GM19239 (cell line): ENCODE measurements around the gene ZBTB32.

ENCODE experiments used
- DNase-seq: peaks from one replicate; pipeline ENCODE4 v3.0.0; 2011; ENCODE audit warnings: low spot score; ENCODE audit not compliant: insufficient read length
- FAIRE-seq: peaks from 2 replicates; lab custom pipeline; 2011; peaks lifted over from hg19 to GRCh38; lab: Jason Lieb, UNC

ZBTB32 gene

DNA sequence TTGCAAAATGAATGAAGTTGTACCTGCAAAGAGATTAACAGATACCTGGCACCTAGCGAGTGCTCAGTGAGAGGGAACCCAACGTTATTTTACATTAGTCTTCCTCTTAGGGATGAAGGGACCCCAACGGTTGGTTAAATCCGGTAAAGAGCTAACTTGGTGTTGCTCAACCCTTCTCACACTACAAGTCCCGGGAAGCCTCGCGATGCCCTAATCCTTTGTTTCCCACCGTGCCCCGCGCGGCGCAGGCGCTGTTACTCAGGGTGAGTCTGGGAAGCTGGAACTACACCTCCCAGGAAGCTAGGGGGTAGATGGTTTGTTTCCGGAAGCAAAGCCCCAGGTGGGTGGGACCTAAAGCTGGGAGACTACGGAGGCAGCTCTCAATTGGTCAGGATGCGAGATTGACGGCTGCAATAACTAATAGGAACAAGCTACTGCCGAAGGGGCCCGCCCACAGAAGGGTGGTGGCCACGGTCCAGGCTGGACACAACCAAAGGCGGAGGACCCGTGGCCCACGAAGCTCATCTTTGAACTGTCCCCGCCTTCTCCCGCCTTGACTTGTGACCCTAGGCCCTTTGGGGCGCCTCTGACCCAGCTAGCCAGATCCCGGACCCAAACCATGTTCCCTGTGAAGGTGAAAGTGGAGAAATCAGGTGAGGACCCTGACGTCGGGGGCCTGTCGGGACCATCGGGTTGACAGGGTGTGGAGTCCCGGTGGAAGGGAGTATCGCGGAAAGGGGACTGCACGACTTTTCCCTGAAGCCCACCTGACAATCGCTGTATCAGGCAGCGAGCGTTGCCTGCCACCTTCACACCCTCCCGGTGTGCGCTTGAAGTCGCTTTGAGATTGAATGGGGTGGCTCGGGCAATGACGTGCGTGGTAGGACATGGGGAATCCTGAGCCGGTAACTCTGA is 44.0 kb downstream of the ZBTB32 start, which contains the start of gene LIN37:
LIN37 (plus strand) TSS at position 471 of the 915 bp plus-strand sequence; CDS start at position 620, 149 bp downstream.
- FAIRE-seq = peak; percentile 99
- peak; percentile 87 for DNase-seq

DNA sequence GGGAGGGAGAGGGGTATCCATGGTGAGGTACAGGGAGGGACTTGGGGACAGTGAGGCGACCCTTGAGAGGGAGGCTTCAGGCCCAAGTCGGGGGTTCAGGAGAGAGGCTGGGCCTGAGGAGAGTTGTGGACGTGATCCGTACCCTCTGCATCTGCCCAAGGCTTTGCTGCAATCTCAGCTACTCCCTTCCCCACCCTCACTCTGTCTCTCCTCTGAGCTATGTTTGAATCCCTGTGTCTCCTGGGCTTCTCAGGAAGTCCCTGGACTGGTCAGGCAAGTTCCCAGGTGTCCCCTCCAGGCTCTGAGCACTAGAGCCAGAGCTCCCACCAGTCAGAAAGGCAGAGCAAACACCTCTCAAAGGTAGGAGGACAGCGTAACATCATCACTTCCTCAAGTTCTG is 45.8 kb downstream of the ZBTB32 start:
- FAIRE-seq (no peak), DNase-seq (no peak)

DNA sequence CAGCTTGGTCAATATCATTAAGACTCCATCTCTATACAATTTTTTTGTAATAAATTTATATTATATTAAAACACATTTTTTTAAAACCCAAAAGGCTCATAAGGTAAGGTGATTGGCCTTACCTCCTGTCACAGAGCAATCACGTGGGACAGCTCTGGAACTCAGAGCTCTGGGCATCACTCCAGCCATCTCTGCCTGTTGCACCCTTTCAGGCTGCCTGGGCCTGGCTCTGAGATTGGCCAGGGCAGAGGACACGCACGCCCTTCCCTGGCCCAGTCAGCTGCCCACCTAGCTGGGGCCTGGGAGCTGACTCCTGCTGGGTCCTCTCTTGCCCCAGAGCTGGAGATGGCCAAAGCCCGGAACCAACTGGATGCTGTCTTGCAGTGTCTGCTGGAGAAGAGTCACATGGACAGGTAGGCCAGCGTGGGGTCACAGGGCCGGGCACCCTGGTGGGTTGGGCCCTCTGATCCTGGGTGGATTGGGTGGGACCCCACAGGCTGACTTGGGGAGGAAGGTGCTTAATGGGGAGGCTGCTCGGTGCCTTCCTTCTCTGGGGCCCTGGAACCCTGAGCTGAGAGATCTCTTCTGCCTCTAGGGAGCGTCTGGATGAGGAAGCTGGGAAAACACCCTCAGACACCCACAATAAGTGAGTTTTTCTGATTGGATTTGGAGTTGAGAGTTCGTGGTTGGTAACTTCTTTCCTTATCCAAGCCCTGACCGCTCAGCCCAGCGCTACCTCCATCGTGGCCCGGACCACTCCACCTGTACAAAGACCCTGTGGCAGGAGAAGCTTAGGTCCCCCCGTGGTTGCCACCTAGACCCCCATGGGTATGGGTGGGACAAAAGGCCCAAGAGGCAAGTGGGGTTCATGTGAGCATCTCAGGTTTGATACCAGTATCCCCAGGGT is 47.7 kb downstream of the ZBTB32 start:
- FAIRE-seq (no peak), DNase-seq (no peak)

DNA sequence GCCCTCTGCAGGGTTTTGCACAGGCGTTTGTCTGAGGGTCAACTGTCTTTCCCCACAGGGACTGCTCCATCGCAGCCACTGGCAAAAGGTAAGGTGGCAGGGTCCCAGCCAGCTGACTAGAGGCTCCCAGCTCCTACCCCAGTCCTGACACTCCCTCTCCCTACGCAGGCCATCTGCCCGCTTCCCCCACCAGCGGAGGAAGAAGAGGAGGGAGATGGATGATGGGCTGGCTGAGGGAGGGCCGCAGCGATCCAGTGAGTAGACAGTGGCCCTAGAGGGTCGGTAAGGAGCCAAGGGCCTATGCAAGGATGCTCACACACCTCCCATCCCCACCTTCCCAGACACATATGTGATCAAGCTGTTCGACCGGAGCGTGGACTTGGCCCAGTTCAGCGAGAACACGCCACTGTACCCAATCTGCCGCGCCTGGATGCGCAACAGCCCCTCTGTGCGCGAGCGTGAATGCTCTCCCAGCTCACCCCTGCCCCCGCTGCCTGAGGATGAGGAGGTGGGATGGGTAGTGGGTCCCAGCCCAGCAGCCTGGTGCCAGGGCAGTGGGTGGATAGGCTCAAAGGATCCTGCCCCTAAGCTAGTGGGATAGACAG is 48.5 kb downstream of the ZBTB32 start:
- DNase-seq (no peak), FAIRE-seq (no peak)

- DNase-seq (no peak), FAIRE-seq (no peak)
Measured at GRCh38 chr19:35753634-35754369, 49.4 kb downstream of the ZBTB32 start.

GRCh38 chr19:35754370-35755130 is 50.2 kb downstream of the ZBTB32 start:
- FAIRE-seq (no peak), DNase-seq (no peak)

GRCh38 chr19:35755131-35755549 is 50.8 kb downstream of the ZBTB32 start:
- no peak for FAIRE-seq
- DNase-seq = no peak

GRCh38 chr19:35755550-35756376 is 51.4 kb downstream of the ZBTB32 start:
- DNase-seq (no peak), FAIRE-seq (no peak)

DNA sequence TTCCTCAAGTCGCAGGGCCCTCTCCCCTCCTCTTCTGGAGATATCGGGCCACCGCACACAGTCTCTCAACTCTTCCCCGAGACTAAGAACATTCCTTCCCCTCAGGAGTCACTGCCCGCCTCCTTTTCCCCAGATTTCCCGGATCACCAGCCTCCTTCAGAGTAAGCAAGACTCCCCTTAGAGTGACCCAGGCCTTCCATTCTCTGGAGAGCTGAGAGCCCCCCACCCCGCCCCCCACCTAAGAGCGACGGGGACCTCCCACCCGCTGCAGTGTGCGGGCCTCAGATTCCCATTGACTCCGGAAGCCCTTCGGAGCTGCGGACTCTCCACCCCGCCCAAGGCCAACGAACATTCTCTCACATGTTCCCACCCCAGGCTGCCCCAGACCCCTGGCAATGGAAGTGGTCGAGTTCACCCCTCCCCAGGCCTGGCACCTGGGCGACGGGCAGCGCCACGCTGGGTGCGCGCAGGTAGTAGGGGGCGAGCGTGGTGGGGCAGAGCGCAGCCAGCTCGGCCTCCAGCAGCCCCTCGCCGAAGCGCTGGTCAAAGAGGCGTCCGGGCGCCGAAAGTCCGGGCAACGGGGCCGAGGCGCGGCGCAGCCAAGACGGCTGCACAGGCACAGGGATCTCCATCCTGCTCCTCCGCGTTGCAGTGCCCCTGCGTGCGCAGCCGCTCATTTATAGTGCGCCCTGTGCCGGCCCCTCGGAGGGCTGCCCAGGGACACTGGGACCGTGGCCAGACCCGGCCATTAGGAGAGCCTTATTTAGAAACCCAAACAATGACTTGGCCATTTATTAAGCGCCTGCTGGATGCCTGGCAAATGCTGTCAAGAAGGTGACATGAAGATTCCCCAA is 52.2 kb downstream of the ZBTB32 start, which contains the start of gene HSPB6:
HSPB6 (minus strand) TSS at position 653 of the 854 bp plus-strand sequence; CDS start at position 632, 21 bp downstream.
- no peak for DNase-seq
- FAIRE-seq = no peak

DNA sequence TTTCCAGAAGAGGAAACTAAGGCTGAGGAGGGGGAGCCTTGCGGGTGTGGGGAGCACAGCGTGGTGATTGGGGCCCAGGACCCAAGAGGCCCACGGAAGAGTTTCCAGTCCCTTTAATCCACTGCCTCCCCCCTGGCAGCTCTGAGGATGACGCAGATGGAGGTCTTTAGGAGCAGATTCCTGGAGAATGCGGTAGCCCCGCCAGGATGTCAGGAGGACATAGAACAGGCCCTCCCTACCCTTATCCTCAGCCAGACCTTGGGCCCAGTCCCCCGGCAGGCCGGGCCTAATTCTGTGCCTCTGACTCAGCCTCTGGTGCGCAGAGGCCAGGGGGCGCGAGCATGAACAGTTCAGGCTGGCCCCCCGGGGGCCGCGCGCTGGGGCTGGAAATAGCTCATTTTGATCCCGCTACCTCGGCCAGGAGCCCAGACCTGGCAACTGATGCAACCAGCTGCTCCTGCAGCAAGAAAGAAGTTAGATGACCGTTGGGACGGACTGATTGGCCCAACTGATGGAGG is 52.9 kb downstream of the ZBTB32 start:
- FAIRE-seq (no peak), DNase-seq (no peak)

GRCh38 chr19:35757749-35758608 is 53.6 kb downstream of the ZBTB32 start, which contains the start of gene PROSER3:
TSS of gene PROSER3 (plus strand) at chr19:35758176. CDS start at chr19:35758216, 40 bp downstream.
- FAIRE-seq (peak; percentile 100), DNase-seq (peak; percentile 98)

DNA sequence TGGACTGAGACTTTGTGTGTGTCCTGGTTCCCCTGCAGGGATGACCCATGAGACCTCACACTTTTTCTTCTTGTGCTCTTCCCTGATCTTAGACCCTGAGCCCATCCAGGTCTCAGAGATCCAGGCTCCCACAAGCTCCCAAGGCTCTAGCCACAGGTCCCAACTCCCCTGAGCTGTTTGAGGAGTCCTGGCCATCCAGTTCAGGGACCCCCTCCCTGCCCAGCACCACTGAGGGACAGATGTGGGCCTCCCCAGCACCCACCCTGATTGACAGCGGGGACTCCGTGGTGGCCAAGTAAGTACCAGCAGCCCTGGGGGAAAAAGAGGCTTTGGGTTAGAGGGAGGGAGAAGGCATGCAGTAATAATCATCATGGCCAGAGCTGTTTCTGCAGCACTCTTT is 55.3 kb downstream of the ZBTB32 start:
- DNase-seq (no peak), FAIRE-seq (no peak)

- FAIRE-seq (no peak), DNase-seq (no peak)
Measured at GRCh38 chr19:35760711-35761349, 56.5 kb downstream of the ZBTB32 start.

DNA sequence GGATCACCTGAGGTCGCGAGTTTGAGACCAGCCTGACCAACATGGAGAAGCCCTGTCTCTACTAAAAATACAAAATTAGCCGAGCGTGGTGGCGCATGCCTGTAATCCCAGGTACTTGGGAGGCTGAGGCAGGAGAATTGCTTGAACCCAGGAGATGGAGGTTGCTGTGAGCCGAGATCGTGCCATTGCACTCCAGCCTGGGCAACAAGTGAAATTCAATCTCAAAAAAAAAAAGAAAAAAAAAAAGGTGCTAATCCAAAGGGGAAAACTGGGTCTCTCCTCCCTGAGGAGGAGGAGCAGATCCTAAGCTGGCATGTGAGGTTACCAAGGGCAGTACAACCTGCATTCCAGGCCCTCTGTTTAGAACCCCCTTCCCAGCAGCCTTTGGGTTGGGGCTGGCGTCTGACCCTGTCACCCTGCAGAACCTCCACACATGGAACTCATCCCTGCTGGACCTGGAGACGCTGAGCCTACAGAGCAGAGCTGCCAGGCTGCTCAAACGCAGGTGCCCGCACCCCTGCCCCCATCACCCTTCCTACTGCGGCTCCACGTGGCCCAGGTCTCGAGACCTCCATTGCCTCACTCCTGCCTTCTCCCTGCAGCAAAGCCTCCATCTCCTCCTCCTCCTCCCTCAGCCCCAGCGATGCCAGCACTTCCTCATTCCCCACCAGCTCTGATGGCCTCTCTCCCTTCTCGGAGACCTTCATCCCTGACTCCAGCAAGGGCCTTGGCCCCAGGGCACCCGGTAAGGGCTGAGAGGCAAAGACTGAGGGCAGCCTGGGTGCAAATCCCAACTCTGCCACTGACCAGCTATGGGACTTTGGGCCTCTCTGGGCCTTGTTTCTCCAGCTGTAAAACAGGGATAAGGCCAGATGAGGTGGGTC is 60.3 kb downstream of the ZBTB32 start:
- DNase-seq (no peak), FAIRE-seq (no peak)
